K562 (cell line): ENCODE results near the gene CNNM2. TPM values are rescaled to one million over a fixed set of nuclear protein-coding genes. Genes with fewer than 3 reads are reported as not detected.

Experiments
- ATAC-seq: fragments of 200-7000 bp; cut with Tn5 transposase; 3 replicates; pipeline ENCODE4 v1.9.1; 2020; ENCODE audit warnings: moderate library complexity
- BruUV-seq: library from RNA; stranded (reverse); fragments of 400-500 nt; replicated peaks from 2 replicates; lab custom pipeline; 2021; lab: Mats Ljungman, UMichigan
- CTCF ChIA-PET: fragments of 300-600 bp; formaldehyde crosslinking; extraction: SDS; loops from one replicate; lab custom pipeline; 2021; ENCODE audit warnings: low intra/inter-chr PET ratio; lab: Yijun Ruan, JAX
- POLR2A ChIA-PET: fragments of 300-600, 350-650 bp; sonication (Branson Sonifier 250); formaldehyde crosslinking; extraction: SDS; loops from one replicate; lab custom pipeline; 2021; ENCODE audit warnings: antibody characterized with exemption, inconsistent platforms; lab: Yijun Ruan, JAX
- DNase-seq, 4 experiments: peaks; one replicate each; pipeline versions ENCODE4 v3.0.0 to v3.0.0-alpha.2; 2011 to 2018; ENCODE audit warnings: low spot score in 3 of 4, mixed read lengths in 3 of 4; ENCODE audit errors: extremely low read depth in 1 of 4
- FAIRE-seq: peaks from 2 replicates; lab custom pipeline; 2011; peaks lifted over from hg19 to GRCh38; lab: Jason Lieb, UNC
- H2AFZ ChIP-seq: 2 replicates; pipeline ENCODE4 v1.6.0; 2011; ENCODE audit warnings: low read depth, low read length, control low read depth, inconsistent platforms
- H3K27ac ChIP-seq: fragments of 200-600 bp; 3 replicates; pipeline ENCODE4 v1.8.0; 2011; ENCODE audit warnings: low read depth, mild to moderate bottlenecking, control low read depth, inconsistent platforms, low read length, moderate library complexity, mixed read lengths; ENCODE audit errors: extremely low read depth
- H3K27me3 ChIP-seq, 2 experiments: fragments of 300-600 bp in 1 of 2; 2 replicates in 1 of 2; 3 replicates in 1 of 2; pipeline versions ENCODE4 v1.6.0 to v1.8.0; 2011; ENCODE audit warnings: inconsistent platforms in 2 of 2, low read length in 2 of 2, mild to moderate bottlenecking in 1 of 2, mixed read lengths in 1 of 2, moderate library complexity in 1 of 2; ENCODE audit not compliant: control insufficient read depth in 2 of 2, insufficient read depth in 2 of 2
- H3K36me3 ChIP-seq: fragments of 300-600 bp; 3 replicates; pipeline ENCODE4 v1.8.0; 2011; ENCODE audit warnings: mild to moderate bottlenecking, low read length, inconsistent platforms; ENCODE audit not compliant: control insufficient read depth, insufficient read depth
- H3K4me1 ChIP-seq, 2 experiments: fragments of 200-600 bp in 1 of 2; replicated peaks in 1 of 2; 2 replicates in 1 of 2; 3 replicates in 1 of 2; pipeline versions ENCODE4 v1.5.1 to v1.8.0; 2011; ENCODE audit warnings: inconsistent platforms in 2 of 2, low read length in 2 of 2, mild to moderate bottlenecking in 1 of 2, mixed read lengths in 1 of 2, moderate library complexity in 1 of 2; ENCODE audit not compliant: control insufficient read depth in 2 of 2, insufficient read depth in 2 of 2
- H3K4me2 ChIP-seq: 2 replicates; pipeline ENCODE4 v1.6.1; 2011; ENCODE audit warnings: low read length, control low read depth, inconsistent platforms, mixed read lengths; ENCODE audit not compliant: insufficient read depth
- H3K4me3 ChIP-seq: fragments of 200-600 bp; sonication (generic), shearing (Covaris generic); 2 replicates; pipeline ENCODE4 v1.5.1; 2016; ENCODE audit warnings: control low read depth, inconsistent platforms
- H3K79me2 ChIP-seq: fragments of 200-600 bp; 3 replicates; pipeline ENCODE4 v1.8.0; 2011; ENCODE audit warnings: low read length, inconsistent platforms; ENCODE audit not compliant: control insufficient read depth, insufficient read depth
- H3K9ac ChIP-seq, 2 experiments: 2 replicates each; pipeline versions ENCODE4 v1.6.0 to v1.6.1; 2011; ENCODE audit warnings: low read depth in 2 of 2, low read length in 2 of 2, control low read depth in 1 of 2, inconsistent platforms in 1 of 2, mild to moderate bottlenecking in 1 of 2, mixed read lengths in 1 of 2; ENCODE audit not compliant: insufficient read depth in 1 of 2
- H3K9me1 ChIP-seq: one replicate; pipeline ENCODE4 v1.6.0; 2011; ENCODE audit warnings: inconsistent platforms, mild to moderate bottlenecking, low read length, moderate library complexity; ENCODE audit not compliant: control insufficient read depth, insufficient read depth
- H3K9me3 ChIP-seq: replicated peaks from 2 replicates; pipeline ENCODE4 v1.5.1; 2011; ENCODE audit warnings: low read depth, low read length, inconsistent platforms; ENCODE audit not compliant: control insufficient read depth, insufficient read depth
- H4K20me1 ChIP-seq: replicated peaks from 2 replicates; pipeline ENCODE4 v1.6.1; 2011; ENCODE audit warnings: low read length, inconsistent platforms, mixed read lengths; ENCODE audit not compliant: control insufficient read depth, insufficient read depth
- ARNT ChIP-seq, 2 experiments: fragments of 450-650 bp; IDR thresholded peaks; 2 replicates each; pipeline ENCODE4 v1.6.1; 2016; ENCODE audit warnings: mild to moderate bottlenecking in 1 of 2
- CBFB ChIP-seq: sonication (generic); formaldehyde crosslinking; IDR thresholded peaks from 2 replicates; pipeline ENCODE4 v1.4.0; 2020; ENCODE audit warnings: mild to moderate bottlenecking, missing genetic modification reagents
- CBX1 ChIP-seq: sonication (generic); IDR thresholded peaks from 2 replicates; pipeline ENCODE4 v1.6.1; 2016; ENCODE audit warnings: antibody characterized with exemption, low read depth, mild to moderate bottlenecking
- CEBPB ChIP-seq: fragments of 450-650 bp; IDR thresholded peaks from 2 replicates; pipeline ENCODE4 v1.6.1; 2016; ENCODE audit warnings: missing genetic modification characterization, missing compliant biosample characterization
- DIDO1 ChIP-seq: fragments of 450-650 bp; IDR thresholded peaks from 2 replicates; pipeline ENCODE4 v1.6.1; 2016; ENCODE audit warnings: low read depth, missing biosample characterization, missing genetic modification characterization
- HIVEP1 ChIP-seq: fragments of 250-450 bp; sonication (Bioruptor Pico); IDR thresholded peaks from 2 replicates; pipeline ENCODE4 v1.4.0; 2020; ENCODE audit warnings: mild to moderate bottlenecking
- HOXB6 ChIP-seq: fragments of 250-450 bp; sonication (Bioruptor Pico); IDR thresholded peaks from 2 replicates; pipeline ENCODE4 v1.5.1; 2022; ENCODE audit warnings: mild to moderate bottlenecking, borderline replicate concordance
- MED1 ChIP-seq: sonication (generic); formaldehyde crosslinking; IDR thresholded peaks from 2 replicates; pipeline ENCODE4 v1.8.1; 2023; ENCODE audit warnings: missing genetic modification reagents, borderline replicate concordance
- MEF2A ChIP-seq: IDR thresholded peaks from 2 replicates; pipeline ENCODE4 v1.6.1; 2011; ENCODE audit warnings: low read depth, mild to moderate bottlenecking, low read length, moderate library complexity; ENCODE audit not compliant: control insufficient read depth
- MTF1 ChIP-seq: fragments of 250-450 bp; sonication (Bioruptor Pico); IDR thresholded peaks from 2 replicates; pipeline ENCODE4 v1.9.0; 2021; ENCODE audit warnings: moderate library complexity, mild to moderate bottlenecking, inconsistent platforms, borderline replicate concordance
- PBX2 ChIP-seq, 2 experiments: IDR thresholded peaks in 1 of 2; conservative IDR thresholded peaks in 1 of 2; 2 replicates each; pipeline ENCODE4 v1.6.1; 2016; ENCODE audit warnings: low read depth in 2 of 2, mild to moderate bottlenecking in 1 of 2, missing compliant biosample characterization in 1 of 2, missing genetic modification characterization in 1 of 2, moderate library complexity in 1 of 2
- PTRF ChIP-seq: fragments of 450-650 bp; IDR thresholded peaks from 2 replicates; pipeline ENCODE4 v1.6.1; 2016; ENCODE audit warnings: mild to moderate bottlenecking, missing genetic modification characterization, missing compliant biosample characterization
- SIN3B ChIP-seq: fragments of 450-650 bp; IDR thresholded peaks from 2 replicates; pipeline ENCODE4 v1.6.1; 2017; ENCODE audit warnings: low read depth, mild to moderate bottlenecking, moderate library complexity
- ZFP30 ChIP-seq: fragments of 250-450 bp; sonication (Bioruptor Pico); IDR thresholded peaks from 2 replicates; pipeline ENCODE4 v1.8.0; 2022; ENCODE audit warnings: moderate library complexity, mild to moderate bottlenecking, inconsistent platforms, borderline replicate concordance
- ZFX ChIP-seq: sonication (generic); formaldehyde crosslinking; IDR thresholded peaks from 2 replicates; pipeline ENCODE4 v1.8.0; 2022; ENCODE audit warnings: mild to moderate bottlenecking, missing genetic modification reagents, moderate library complexity
- ZNF561 ChIP-seq: fragments of 450-650 bp; formaldehyde crosslinking; conservative IDR thresholded peaks from 2 replicates; pipeline ENCODE4 v1.4.0; 2020; ENCODE audit warnings: mild to moderate bottlenecking, moderate library complexity
- WGBS: fragments of 100-300 bp; shearing (Covaris generic); methylation state at CpG from one replicate; pipeline ENCODE4 v1.1.6; 2016; ENCODE audit warnings: low coverage, mixed read lengths; ENCODE audit not compliant: insufficient coverage; ENCODE audit errors: missing lambda C conversion rate; 5-methylcytosine and 5-hydroxymethylcytosine counted together
- in situ Hi-C: fragments of 300-500 bp; cut with MboI; formaldehyde crosslinking; loops from 4 replicates; pipeline ENCODE4 v1.15.0; 2018; ENCODE audit warnings: inconsistent platforms, mixed read lengths
- intact Hi-C: fragments of 100-400 bp; cut with micrococcal nuclease; formaldehyde crosslinking; loops from 2 replicates; pipeline ENCODE4 v1.14.2; 2022
- polyA plus RNA-seq, 8 experiments: library from polyadenylated mRNA; depleted of rRNA in 4 of 8; stranded (reverse) in 5 of 8; unstranded in 3 of 8; fragments of >200 nt; fragmentation: Nextera tagmentation in 2 of 8; fragmentation: Illumina TruSeq in 1 of 8; extraction: Ambion mirVana in 2 of 8; extraction: Trizol in 1 of 8; gene quantifications; 2 replicates each; pipeline versions ENCODE4 v1.2.1 to v1.2.3, GENCODE V29; 2011 to 2014; ENCODE audit warnings: inconsistent platforms in 1 of 8, missing spikeins in 1 of 8
- total RNA-seq, 7 experiments: library from RNA; depleted of rRNA in 6 of 7; stranded (reverse); fragments of >200 nt in 6 of 7; fragmentation: Illumina TruSeq in 2 of 7; extraction: Trizol in 2 of 7; gene quantifications; 2 replicates each; pipeline versions ENCODE4 v1.2.1 to v1.2.3, GENCODE V29; 2011 to 2021; ENCODE audit warnings: low replicate concordance in 1 of 7
- TF ChIP-seq, protein P1 (sequence below): fragments of 250-450 bp; sonication (Bioruptor Pico); IDR thresholded peaks from 2 replicates; pipeline ENCODE4 v1.8.0; 2021; ENCODE audit warnings: borderline replicate concordance, mild to moderate bottlenecking, moderate library complexity; ENCODE audit not compliant: poor library complexity, severe bottlenecking
- TF ChIP-seq, protein P2 (sequence below): fragments of 250-450 bp; sonication (Bioruptor Pico); IDR thresholded peaks from 2 replicates; pipeline ENCODE4 v1.8.0; 2022; ENCODE audit warnings: moderate library complexity, mild to moderate bottlenecking, inconsistent platforms

The CNNM2 gene
- total and polyA plus RNA-seq, 9 of the 15 experiments (the other 6 are each of a cell fraction or from before 2014, with no cell fraction given), result 0.21 to 5.0 (median 1.3) TPM

DNA sequence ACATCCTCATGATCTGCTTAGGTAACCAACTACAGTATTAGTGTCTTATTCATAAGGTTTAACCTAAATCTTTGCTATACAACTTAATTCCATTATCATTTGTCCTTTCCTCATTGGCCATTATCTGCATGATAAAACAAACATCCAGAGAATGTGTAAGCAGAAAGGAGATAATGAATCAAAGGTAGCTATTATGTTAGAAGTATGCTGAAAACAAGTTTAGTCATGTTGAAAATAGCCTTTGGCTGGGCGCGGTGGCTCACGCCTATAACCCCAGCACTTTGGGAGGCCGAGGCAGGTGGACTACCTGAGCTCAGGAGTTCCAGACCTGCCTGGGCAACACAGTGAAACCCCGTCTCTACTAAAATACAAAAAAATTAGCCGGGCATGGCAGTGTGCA, 196.8 kb downstream of the CNNM2 start:
- Histone ChIP-seq H3K9me1 (no peaks in the 10 kb centered on the region), H4K20me1 (no peaks in the 10 kb centered on the region), H3K9ac (no peak overlapping the region), H3K27ac (no peak overlapping the region), H3K4me3 (no peak overlapping the region), H3K9me3 (no peaks in the 10 kb centered on the region), H3K27me3 (no peaks in the 10 kb centered on the region), H3K79me2 (no peaks in the 10 kb centered on the region), H3K4me2 (no peak overlapping the region), H2AFZ (no peak overlapping the region), H3K4me1 (no peaks in the 10 kb centered on the region), H3K36me3 (no peaks in the 10 kb centered on the region)
- DNase-seq (no peak), FAIRE-seq (no peak), ATAC-seq (no peak)
- TF ChIP-seq CBX1 (no peak), ZFX (CRISPR knock-in tag) (no peak), PTRF (tag) (no peak), ZNF561 (CRISPR knock-in tag) (no peak), ZFP30 (CRISPR knock-in tag) (no peak), ARNT (IDR thresholded peaks at IDR 0.05) (no peak), MEF2A (no peak), SIN3B (no peak), CEBPB (tag) (no peak), HIVEP1 (no peak), MTF1 (CRISPR knock-in tag) (no peak), HOXB6 (CRISPR knock-in tag) (no peak), PBX2 (CRISPR knock-in tag; IDR thresholded peaks at IDR 0.05; ENCODE audit: low read depth) (no peak), PBX2 (tag; conservative IDR thresholded peaks at IDR 0.05; ENCODE audit: low read depth) (no peak), CBFB (CRISPR knock-in tag) (no peak), DIDO1 (tag) (no peak), MED1 (CRISPR knock-in tag) (no peak)
- TF ChIP-seq, protein P1, sequence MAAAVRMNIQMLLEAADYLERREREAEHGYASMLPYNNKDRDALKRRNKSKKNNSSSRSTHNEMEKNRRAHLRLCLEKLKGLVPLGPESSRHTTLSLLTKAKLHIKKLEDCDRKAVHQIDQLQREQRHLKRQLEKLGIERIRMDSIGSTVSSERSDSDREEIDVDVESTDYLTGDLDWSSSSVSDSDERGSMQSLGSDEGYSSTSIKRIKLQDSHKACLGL (CRISPR knock-in tag), result no peak
- TF ChIP-seq, protein P2, sequence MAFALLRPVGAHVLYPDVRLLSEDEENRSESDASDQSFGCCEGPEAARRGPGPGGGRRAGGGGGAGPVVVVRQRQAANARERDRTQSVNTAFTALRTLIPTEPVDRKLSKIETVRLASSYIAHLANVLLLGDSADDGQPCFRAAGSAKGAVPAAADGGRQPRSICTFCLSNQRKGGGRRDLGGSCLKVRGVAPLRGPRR (CRISPR knock-in tag), result no peak
- 91% methylated on average over 6 of the region's 6 CpGs for WGBS
- in situ Hi-C loops (no loop called here), intact Hi-C loops (no loop called here)
- BruUV-seq, result no TSS peak
- ChIA-PET POLR2A (interaction anchor here (0.7 kb wide), 1 partner anchor 33 kb away, joined by 3 read pairs; no protein-coding TSS in a partner anchor), CTCF (no interaction called here)
